ENCODE measurements around the gene MYO10.

- no peak for TF ChIP-seq CTCF (IDR thresholded peaks at IDR 0.05)
- TF ChIP-seq POLR2A (IDR thresholded peaks at IDR 0.05), result no peak
Measured at GRCh38 chr5:16933337-16933736, 2.8 kb downstream of the MYO10 start.

Data from Peyer's patch (tissue), 4 donors.